Testis (tissue), 3 donors: ENCODE results near the gene CSKMT. TPM values are rescaled to one million over a fixed set of nuclear protein-coding genes. Genes with fewer than 3 reads are reported as not detected.
"Not testable (repeated sequence)": the region's sequence is repeated elsewhere in the genome, so short reads cannot be mapped to it uniquely, and the experiment has no call there.

Experiments
- DNase-seq: peaks from one replicate; pipeline ENCODE4 v3.0.0-alpha.2; 2019
- H3K27ac ChIP-seq, 2 donors: fragments of 200-600 bp; sonication (generic); one replicate each; pipeline ENCODE4 v1.5.1; 2019
- H3K27me3 ChIP-seq: fragments of 200-600 bp; sonication (generic); one replicate; pipeline ENCODE4 v1.5.1; 2019
- H3K36me3 ChIP-seq: fragments of 200-600 bp; sonication (generic); one replicate; pipeline ENCODE4 v1.5.1; 2017; ENCODE audit warnings: low read depth; ENCODE audit errors: missing control alignments
- H3K4me1 ChIP-seq: fragments of 200-600 bp; sonication (generic); one replicate; pipeline ENCODE4 v1.5.1; 2019
- H3K4me3 ChIP-seq, 2 donors: fragments of 200-600 bp; sonication (generic); one replicate each; pipeline ENCODE4 v1.5.1; 2017 to 2019
- H3K9me3 ChIP-seq: fragments of 200-600 bp; sonication (generic); one replicate; pipeline ENCODE4 v1.5.1; 2017
- CTCF ChIP-seq, 3 experiments: fragments of 450-650 bp in 2 of 3; fragments of 200-600 bp in 1 of 3; sonication (generic) in 1 of 3; IDR thresholded peaks; one replicate each; pipeline ENCODE4 v1.5.1; 2016 to 2019; ENCODE audit warnings: antibody characterized with exemption in 3 of 3, mild to moderate bottlenecking in 2 of 3, moderate library complexity in 1 of 3
- POLR2A ChIP-seq: fragments of 450-650 bp; IDR thresholded peaks from one replicate; pipeline ENCODE4 v1.6.1; 2017; ENCODE audit warnings: antibody characterized with exemption, mild to moderate bottlenecking, moderate library complexity
- WGBS, 2 donors: methylation state at CpG; one replicate each; pipeline ENCODE4 v1.1.5; 2018; 5-methylcytosine and 5-hydroxymethylcytosine counted together
- intact Hi-C: fragments of 100-400 bp; cut with DNase I; formaldehyde crosslinking; loops from one replicate; pipeline ENCODE4 v1.15.1; 2023; ENCODE audit warnings: low total_unique reads
- polyA plus RNA-seq: library from polyadenylated mRNA; stranded (reverse); fragments of 350-450 nt; fragmentation: Illumina TruSeq; extraction: RNeasy Lipid Tissue Mini Kit (QIAGEN cat#74804); gene quantifications from one replicate; pipeline ENCODE4 v1.2.3, GENCODE V29; 2014; ENCODE audit warnings: low read depth, low replicate concordance; ENCODE audit not compliant: insufficient read depth
- total RNA-seq, 2 donors: library from RNA; depleted of rRNA; stranded (reverse); fragments of >200 nt; gene quantifications; one replicate each; pipeline ENCODE4 v1.2.3, GENCODE V29; 2016

CSKMT gene
- total and polyA plus RNA-seq, 3 donors from 2014 or later, result 2.0 to 3.7 (median 2.4) TPM

DNA sequence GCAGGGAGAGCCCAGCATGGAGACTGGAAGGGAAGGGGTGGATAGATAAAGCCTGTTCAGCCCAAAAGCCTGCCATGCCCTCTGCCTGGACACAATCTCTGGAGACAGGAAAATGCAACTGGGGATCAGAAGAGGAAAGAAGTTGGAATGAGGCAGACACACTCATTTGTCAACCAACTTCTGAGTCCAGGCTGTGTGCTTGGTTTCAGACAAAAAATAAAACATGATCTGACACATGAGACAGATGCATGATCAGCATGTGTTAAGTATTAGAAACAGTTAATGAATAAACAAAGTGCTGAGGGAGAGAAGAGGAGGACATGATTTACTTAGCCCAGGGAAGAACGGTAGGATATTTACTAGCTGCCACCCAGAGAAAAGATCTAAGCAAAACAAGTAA is 23.4 kb downstream of the CSKMT start:
- H3K9me3 ChIP-seq, result no peaks in the 10 kb centered on the region
- DNase-seq, result no peak
- intact Hi-C loops, result no loop called here
- H3K4me3 ChIP-seq, result peak overlapping the region; percentile 17 to 34
- 25 to 28% methylated on average over 1 of the region's 1 CpG for WGBS, 2 donors
- TF ChIP-seq POLR2A (no peak), CTCF (IDR thresholded peaks at IDR 0.05) (no peak)
- H3K27ac ChIP-seq, result peak overlapping the region; percentile 44 to 61
- H3K36me3 ChIP-seq, result no peaks in the 10 kb centered on the region
- no peaks in the 10 kb centered on the region for H3K27me3 ChIP-seq
- H3K4me1 ChIP-seq, result peaks cover 19% of the 10 kb centered on the region

GRCh38 chr11:62689421-62690183 is 24.5 kb downstream of the CSKMT start, which contains the start of gene LRRN4CL:
Gene LRRN4CL (minus strand): TSS chr11:62689530. CDS start chr11:62688508, 1,022 bp downstream.
- no peaks in the 10 kb centered on the region for H3K9me3 ChIP-seq
- no peaks in the 10 kb centered on the region for H3K36me3 ChIP-seq
- peak within 1 kb of the TSS; percentile 17 to 34 for H3K4me3 ChIP-seq
- intact Hi-C loops, result no loop called here
- H3K27me3 ChIP-seq, result no peaks in the 10 kb centered on the region
- peak; percentile 75 for DNase-seq
- 35 to 45% methylated on average over 11 of the region's 11 CpGs for WGBS, 2 donors
- TF ChIP-seq CTCF (IDR thresholded peaks at IDR 0.05) (no peak), POLR2A (no peak)
- H3K4me1 ChIP-seq, result peaks cover 19% of the 10 kb centered on the region
- H3K27ac ChIP-seq, result peak within 1 kb of the TSS; percentile 44 to 63

GRCh38 chr11:62693624-62694023 is 28.5 kb downstream of the CSKMT start:
- H3K4me3 ChIP-seq, H3K36me3 ChIP-seq, DNase-seq, H3K27ac ChIP-seq, H3K9me3 ChIP-seq, H3K27me3 ChIP-seq, intact Hi-C loops: not testable (repeated sequence)
- H3K4me1 ChIP-seq, result peaks cover 14% of the 10 kb centered on the region
- 72 to 78% methylated on average over 4 of the region's 4 CpGs for WGBS, 2 donors

DNA sequence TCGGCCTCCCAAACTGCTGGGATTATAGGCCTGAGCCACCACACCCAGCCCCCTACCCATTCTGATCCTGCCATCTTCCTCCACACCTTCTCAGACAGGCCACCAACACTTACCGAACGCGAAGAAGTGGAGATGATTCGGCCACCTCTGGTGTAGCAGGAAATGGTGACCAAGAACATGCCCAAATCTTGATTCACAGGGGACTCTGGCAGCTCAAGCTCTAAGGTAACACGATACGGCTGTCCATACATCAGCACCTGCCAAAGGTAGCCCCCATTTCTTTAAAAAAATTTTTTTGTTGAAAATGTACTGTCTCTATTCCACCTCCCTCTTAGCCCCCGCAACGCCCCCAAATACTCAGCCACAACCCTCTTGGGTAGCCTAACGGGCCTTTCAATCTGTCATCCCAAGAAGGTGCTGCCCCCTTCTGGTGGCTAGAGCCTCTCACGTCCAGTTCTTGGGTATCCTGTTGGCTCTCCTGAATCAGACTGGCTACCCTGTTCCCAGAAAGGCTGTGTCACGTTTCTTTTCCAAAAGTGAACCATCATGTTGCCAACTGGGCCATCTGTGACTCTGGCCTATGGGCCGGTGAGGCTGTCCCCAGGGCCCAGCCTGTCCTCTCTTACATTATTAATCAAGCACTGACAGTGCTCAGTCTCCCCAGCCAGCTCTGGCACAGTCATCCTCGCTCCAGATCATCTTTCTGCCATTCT is 29.5 kb downstream of the CSKMT start:
- peak; percentile 90 for DNase-seq

More for the DNA sequence above, 29.5 kb downstream of the CSKMT start:
- no peaks in the 10 kb centered on the region for H3K9me3 ChIP-seq
- no peaks in the 10 kb centered on the region for H3K36me3 ChIP-seq
- 59% methylated on average over 14 of the region's 14 CpGs for WGBS, 2 donors
- H3K27me3 ChIP-seq, result no peaks in the 10 kb centered on the region
- H3K4me1 ChIP-seq, result peaks cover 9% of the 10 kb centered on the region
- TF ChIP-seq CTCF (IDR thresholded peaks at IDR 0.05) (peak; percentile 47 to 82 (median 48)), POLR2A (no peak)
- intact Hi-C loops, result no loop called here
- H3K27ac ChIP-seq, result no peak overlapping the region
- no peak overlapping the region for H3K4me3 ChIP-seq
